Kidney tubule cell (primary cell): ENCODE results near the gene NEGR1.
"Not testable (repeated sequence)": the region's sequence is repeated elsewhere in the genome, so short reads cannot be mapped to it uniquely, and the experiment has no call there.

Experiments
- DNase-seq: peaks from one replicate; pipeline ENCODE4 v3.0.0-alpha.2; 2018; ENCODE audit warnings: low spot score

The NEGR1 gene

GRCh38 chr1:71940261-71940660, 342.1 kb downstream of the NEGR1 start:
- DNase-seq = no peak

GRCh38 chr1:71930511-71930910, 351.8 kb downstream of the NEGR1 start:
- DNase-seq = no peak

GRCh38 chr1:71921935-71922559, 360.3 kb downstream of the NEGR1 start:
- DNase-seq = no peak

- no peak for DNase-seq
These were observed 361.1 kb downstream of the NEGR1 start for GRCh38 chr1:71921204-71921603.

- no peak for DNase-seq
These were observed 361.8 kb downstream of the NEGR1 start for GRCh38 chr1:71920556-71920955.

GRCh38 chr1:71919811-71920509, 362.4 kb downstream of the NEGR1 start:
- no peak for DNase-seq

- DNase-seq = no peak
These were observed 363.7 kb downstream of the NEGR1 start for GRCh38 chr1:71918630-71919029.

- DNase-seq = peak; percentile 22
These were observed 365.4 kb downstream of the NEGR1 start for GRCh38 chr1:71916894-71917293.

GRCh38 chr1:71914626-71915025, 367.7 kb downstream of the NEGR1 start:
- DNase-seq = no peak

- DNase-seq = no peak
These were observed 373.4 kb downstream of the NEGR1 start for GRCh38 chr1:71908871-71909390.

- DNase-seq = no peak
These were observed 374.0 kb downstream of the NEGR1 start for GRCh38 chr1:71908303-71908702.

GRCh38 chr1:71899881-71900280, 382.5 kb downstream of the NEGR1 start:
- no peak for DNase-seq

GRCh38 chr1:71888166-71888565, 394.2 kb downstream of the NEGR1 start:
- DNase-seq = not testable (repeated sequence)

- no peak for DNase-seq
These were observed 397.2 kb downstream of the NEGR1 start for GRCh38 chr1:71885171-71885570.

GRCh38 chr1:71882637-71883036, 399.7 kb downstream of the NEGR1 start:
- DNase-seq = peak; percentile 5

- DNase-seq = no peak
These were observed 400.1 kb downstream of the NEGR1 start for GRCh38 chr1:71882226-71882625.

- DNase-seq = no peak
These were observed 400.7 kb downstream of the NEGR1 start for GRCh38 chr1:71881611-71882010.

GRCh38 chr1:71869326-71869725, 413.0 kb downstream of the NEGR1 start:
- no peak for DNase-seq

GRCh38 chr1:71862756-71863155, 419.6 kb downstream of the NEGR1 start:
- DNase-seq = no peak

- DNase-seq = peak; percentile 81
These were observed 421.3 kb downstream of the NEGR1 start for GRCh38 chr1:71861022-71861421.

- no peak for DNase-seq
These were observed 422.5 kb downstream of the NEGR1 start for GRCh38 chr1:71859806-71860205.

GRCh38 chr1:71857862-71858261, 424.5 kb downstream of the NEGR1 start:
- no peak for DNase-seq

- DNase-seq = no peak
These were observed 429.0 kb downstream of the NEGR1 start for GRCh38 chr1:71853360-71853759.

- DNase-seq = no peak
These were observed 431.4 kb downstream of the NEGR1 start for GRCh38 chr1:71850936-71851335.
